MCF 10A (cell line): ENCODE measurements around the gene HEPN1. TPM values are rescaled to one million over a fixed set of nuclear protein-coding genes. Genes with fewer than 3 reads are reported as not detected.
"Not testable (repeated sequence)": the region's sequence is repeated elsewhere in the genome, so short reads cannot be mapped to it uniquely, and the experiment has no call there.

Source experiments
- BruUV-seq: library from RNA; stranded (reverse); fragments of 400-500 nt; replicated peaks from 2 replicates; lab custom pipeline; 2021; lab: Mats Ljungman, UMichigan
- CTCF ChIA-PET: fragments of 300-600 bp; sonication (Branson Sonifier 250); formaldehyde crosslinking; extraction: SDS; loops from one replicate; lab custom pipeline; 2021; ENCODE audit warnings: antibody characterized with exemption, inconsistent platforms; lab: Yijun Ruan, JAX
- POLR2A ChIA-PET: fragments of 300-600, 350-650 bp; sonication (Branson Sonifier 250); formaldehyde crosslinking; extraction: SDS; loops from one replicate; lab custom pipeline; 2020; ENCODE audit warnings: antibody characterized with exemption, inconsistent platforms; lab: Yijun Ruan, JAX
- DNase-seq: peaks from one replicate; pipeline ENCODE4 v3.0.0-alpha.2; 2018; ENCODE audit not compliant: unreplicated experiment
- H3K27ac Mint-ChIP-seq: one replicate; pipeline ENCODE4 v1.8.0; 2022; ENCODE audit warnings: mild to moderate bottlenecking, low read depth, mixed read lengths; ENCODE audit not compliant: unreplicated experiment
- H3K27me3 Mint-ChIP-seq: one replicate; pipeline ENCODE4 v1.8.0; 2022; ENCODE audit warnings: mixed read lengths; ENCODE audit not compliant: insufficient read depth, unreplicated experiment
- H3K36me3 Mint-ChIP-seq: one replicate; pipeline ENCODE4 v1.8.0; 2022; ENCODE audit warnings: mild to moderate bottlenecking, moderate library complexity, mixed read lengths; ENCODE audit not compliant: insufficient read depth, unreplicated experiment
- H3K4me1 Mint-ChIP-seq: one replicate; pipeline ENCODE4 v1.8.0; 2022; ENCODE audit warnings: mixed read lengths; ENCODE audit not compliant: insufficient read depth, unreplicated experiment
- H3K4me3 Mint-ChIP-seq: one replicate; pipeline ENCODE4 v1.8.0; 2022; ENCODE audit warnings: mild to moderate bottlenecking, moderate library complexity, mixed read lengths; ENCODE audit not compliant: unreplicated experiment
- H3K9me3 Mint-ChIP-seq: one replicate; pipeline ENCODE4 v1.8.0; 2022; ENCODE audit warnings: mixed read lengths; ENCODE audit not compliant: unreplicated experiment
- CTCF ChIP-seq: fragments of 200-600 bp; IDR thresholded peaks from one replicate; pipeline ENCODE4 v1.8.0; 2022; ENCODE audit warnings: antibody characterized with exemption, mild to moderate bottlenecking; ENCODE audit not compliant: unreplicated experiment
- intact Hi-C: fragments of 100-400 bp; cut with micrococcal nuclease; formaldehyde crosslinking; loops from 2 replicates; pipeline ENCODE4 v1.14.1; 2022
- total RNA-seq: library from RNA; stranded (reverse); gene quantifications from 2 replicates; pipeline ENCODE4 v1.2.3, GENCODE V29; 2022

Gene HEPN1
- total RNA-seq, 1 experiment from 2014 or later: not detected

DNA sequence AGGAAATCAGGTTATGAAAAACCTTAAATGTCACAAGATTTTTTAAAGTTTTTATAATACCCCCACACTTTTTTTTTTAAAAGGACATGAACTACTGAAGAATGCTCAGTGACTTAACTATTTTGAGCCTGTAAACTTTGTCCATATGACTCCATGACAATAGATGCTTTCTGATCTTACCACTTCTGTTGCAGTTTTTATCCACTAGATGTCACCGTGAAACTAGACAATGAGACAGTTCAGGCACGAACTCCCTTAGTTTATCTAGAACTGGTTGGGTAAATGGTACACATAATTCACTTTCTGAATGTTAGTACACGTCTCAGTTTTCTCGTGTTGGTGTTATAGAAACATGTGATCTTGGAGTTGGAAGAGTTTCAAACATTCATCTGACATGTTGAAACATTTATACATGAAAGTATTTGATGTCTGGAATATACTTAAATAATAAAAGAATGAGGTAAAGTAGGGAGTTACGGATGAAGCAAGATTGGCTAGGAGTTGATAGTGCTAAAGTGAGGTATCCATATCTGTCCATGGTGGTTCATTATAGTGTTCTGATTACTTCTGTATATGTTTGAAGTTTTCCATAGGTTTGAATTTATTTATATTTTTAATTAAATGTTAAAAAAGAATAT is 43.0 kb downstream of the HEPN1 start:
- no peaks in the 10 kb centered on the region for H3K9me3 Mint-ChIP-seq

GRCh38 chr11:124968197-124968596 is 49.1 kb downstream of the HEPN1 start:
- DNase-seq, intact Hi-C loops, BruUV-seq, H3K4me3 Mint-ChIP-seq, H3K27ac Mint-ChIP-seq, H3K4me1 Mint-ChIP-seq, H3K27me3 Mint-ChIP-seq, H3K36me3 Mint-ChIP-seq, POLR2A ChIA-PET, H3K9me3 Mint-ChIP-seq: not testable (repeated sequence)
- CTCF ChIA-PET: interaction anchor here (0.6 to 8.1 kb wide), 4 partner anchors 107 to 322 kb away, joined by 3 to 102 read pairs (median 7); partner anchors contain the start of gene PKNOX2

More for the DNA sequence above, 43.0 kb downstream of the HEPN1 start:
- Mint-ChIP-seq H3K27ac (no peak overlapping the region), H3K27me3 (no peaks in the 10 kb centered on the region), H3K4me3 (no peak overlapping the region), H3K36me3 (no peaks in the 10 kb centered on the region), H3K4me1 (no peaks in the 10 kb centered on the region)
- BruUV-seq: no TSS peak
- TF ChIP-seq CTCF: peak; percentile 69
- DNase-seq: peak; percentile 85
- ChIA-PET CTCF (interaction anchor here (0.7 to 4.6 kb wide), 12 partner anchors 20 to 1170 kb away, joined by 3 to 36 read pairs (median 3); no protein-coding TSS in a partner anchor), POLR2A (no interaction called here)
- intact Hi-C loops: loop anchor here (1.0 to 5.0 kb wide), 6 partner anchors 115 to 913 kb away; no protein-coding TSS in a partner anchor

Other genes with a start within 250 kb of the HEPN1 start
- gene SIAE, start 245.5 kb upstream of the HEPN1 start, total RNA-seq: 20.7 and 21.7 TPM in 2 replicates
- 12.0 and 18.1 TPM in 2 replicates for gene SPA17, start 245.3 kb upstream of the HEPN1 start, total RNA-seq
- gene NRGN, start 179.3 kb upstream of the HEPN1 start, total RNA-seq: 1.4 TPM in 1 of 2 replicates, not detected in the other
- gene VSIG2, start 167.0 kb upstream of the HEPN1 start, total RNA-seq: not detected in 2 replicates
- 0.19 and 0.93 TPM in 2 replicates for gene ESAM, start 157.0 kb upstream of the HEPN1 start, total RNA-seq
- gene MSANTD2, start 118.8 kb upstream of the HEPN1 start, total RNA-seq: 14.2 and 15.3 TPM in 2 replicates
- gene ROBO3, start 53.8 kb upstream of the HEPN1 start, total RNA-seq: 104 and 117 TPM in 2 replicates
- 10.6 and 14.2 TPM in 2 replicates for gene ROBO4, start 21.4 kb upstream of the HEPN1 start, total RNA-seq
- gene HEPACAM, start 16.8 kb downstream of the HEPN1 start, total RNA-seq: not detected in 2 replicates
- 2.8 and 3.4 TPM in 2 replicates for gene CCDC15, start 35.0 kb downstream of the HEPN1 start, total RNA-seq
- gene SLC37A2, start 144.1 kb downstream of the HEPN1 start, total RNA-seq: 5.2 and 7.8 TPM in 2 replicates
- gene TMEM218, start 192.4 kb downstream of the HEPN1 start, total RNA-seq: 21.1 and 31.3 TPM in 2 replicates
- not detected in 2 replicates for gene PKNOX2, start 245.5 kb downstream of the HEPN1 start, total RNA-seq